Hippocampal formation (tissue), 2 donors: ENCODE measurements around the gene MKI67.

Experiments
- DNase-seq, 2 donors: peaks; one replicate each; lab custom pipeline; 2025; lab: John Stamatoyannopoulos, UW

Gene MKI67

GRCh38 chr10:128051548-128051947, 74.7 kb downstream of the MKI67 start:
- DNase-seq: no peak

GRCh38 chr10:128050936-128051335, 75.3 kb downstream of the MKI67 start:
- no peak for DNase-seq

- no peak for DNase-seq
Observed at GRCh38 chr10:128050121-128050516, 76.1 kb downstream of the MKI67 start.

- no peak for DNase-seq
Observed at GRCh38 chr10:128049226-128050120, 76.8 kb downstream of the MKI67 start.

- no peak for DNase-seq
Observed at GRCh38 chr10:128048819-128049210, 77.4 kb downstream of the MKI67 start.

GRCh38 chr10:128047991-128048818, 78.0 kb downstream of the MKI67 start:
- no peak for DNase-seq

- DNase-seq: no peak
Observed at GRCh38 chr10:128047351-128047750, 78.9 kb downstream of the MKI67 start.

GRCh38 chr10:128046953-128047290, 79.3 kb downstream of the MKI67 start:
- no peak for DNase-seq
